Lower leg skin (tissue), 3 donors: ENCODE results near the gene SMAD9.

Source experiments
- POLR2A ChIP-seq, 2 donors: fragments of 450-650 bp; IDR thresholded peaks; one replicate each; pipeline ENCODE4 v1.6.1; 2016 to 2017; ENCODE audit warnings: antibody characterized with exemption in 2 of 2, mild to moderate bottlenecking in 1 of 2, moderate library complexity in 1 of 2
- TF ChIP-seq, protein P1 (sequence below), 3 donors: fragments of 450-650 bp; IDR thresholded peaks; one replicate each; pipeline ENCODE4 v1.5.1; 2016; ENCODE audit warnings: antibody characterized with exemption in 3 of 3, mild to moderate bottlenecking in 3 of 3, moderate library complexity in 2 of 3

DNA sequence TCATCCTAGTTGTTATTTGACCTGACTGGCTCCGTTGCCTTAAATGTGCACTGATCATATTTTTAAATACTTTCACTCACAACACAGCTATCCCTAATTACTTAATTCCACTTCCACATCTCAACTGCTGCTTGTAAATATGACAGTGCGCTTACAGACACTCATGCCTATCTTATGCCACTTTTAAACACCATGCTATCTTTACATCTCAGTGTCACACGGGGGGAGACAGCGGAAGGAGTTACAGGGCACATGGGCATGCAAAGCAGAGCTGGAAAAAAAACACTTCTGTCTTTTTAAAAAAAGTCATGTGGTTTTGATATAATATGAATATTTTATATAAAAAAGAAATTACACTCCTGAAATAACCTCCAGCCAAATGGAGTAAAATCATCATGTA, 44.1 kb downstream of the SMAD9 start:
- TF ChIP-seq, protein P1, sequence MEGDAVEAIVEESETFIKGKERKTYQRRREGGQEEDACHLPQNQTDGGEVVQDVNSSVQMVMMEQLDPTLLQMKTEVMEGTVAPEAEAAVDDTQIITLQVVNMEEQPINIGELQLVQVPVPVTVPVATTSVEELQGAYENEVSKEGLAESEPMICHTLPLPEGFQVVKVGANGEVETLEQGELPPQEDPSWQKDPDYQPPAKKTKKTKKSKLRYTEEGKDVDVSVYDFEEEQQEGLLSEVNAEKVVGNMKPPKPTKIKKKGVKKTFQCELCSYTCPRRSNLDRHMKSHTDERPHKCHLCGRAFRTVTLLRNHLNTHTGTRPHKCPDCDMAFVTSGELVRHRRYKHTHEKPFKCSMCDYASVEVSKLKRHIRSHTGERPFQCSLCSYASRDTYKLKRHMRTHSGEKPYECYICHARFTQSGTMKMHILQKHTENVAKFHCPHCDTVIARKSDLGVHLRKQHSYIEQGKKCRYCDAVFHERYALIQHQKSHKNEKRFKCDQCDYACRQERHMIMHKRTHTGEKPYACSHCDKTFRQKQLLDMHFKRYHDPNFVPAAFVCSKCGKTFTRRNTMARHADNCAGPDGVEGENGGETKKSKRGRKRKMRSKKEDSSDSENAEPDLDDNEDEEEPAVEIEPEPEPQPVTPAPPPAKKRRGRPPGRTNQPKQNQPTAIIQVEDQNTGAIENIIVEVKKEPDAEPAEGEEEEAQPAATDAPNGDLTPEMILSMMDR (IDR thresholded peaks at IDR 0.05), result no peak
- TF ChIP-seq POLR2A (IDR thresholded peaks at IDR 0.05), result no peak
